ENCODE measurements around the gene ATPAF2.

DNA sequence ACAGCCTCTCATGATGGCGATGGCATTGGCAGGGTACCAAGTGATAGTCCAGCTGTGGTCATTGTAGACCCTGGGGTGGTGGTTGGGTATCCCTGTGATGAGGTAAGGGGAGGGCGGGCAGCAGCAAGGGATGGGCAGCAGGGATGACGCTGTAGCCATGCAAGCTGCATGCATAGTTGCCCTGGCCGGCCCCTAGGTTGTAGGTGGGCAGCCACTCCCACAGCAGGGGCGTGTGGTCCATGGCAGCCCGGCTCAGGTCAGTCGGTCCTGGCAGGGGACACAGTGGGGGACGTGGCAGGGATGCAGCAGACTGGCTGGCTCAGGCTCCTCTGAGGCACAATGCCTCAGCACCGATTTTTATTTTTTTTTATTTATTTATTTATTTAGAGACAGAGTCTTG is 57.6 kb downstream of the ATPAF2 start:
- TF ChIP-seq, protein P1, sequence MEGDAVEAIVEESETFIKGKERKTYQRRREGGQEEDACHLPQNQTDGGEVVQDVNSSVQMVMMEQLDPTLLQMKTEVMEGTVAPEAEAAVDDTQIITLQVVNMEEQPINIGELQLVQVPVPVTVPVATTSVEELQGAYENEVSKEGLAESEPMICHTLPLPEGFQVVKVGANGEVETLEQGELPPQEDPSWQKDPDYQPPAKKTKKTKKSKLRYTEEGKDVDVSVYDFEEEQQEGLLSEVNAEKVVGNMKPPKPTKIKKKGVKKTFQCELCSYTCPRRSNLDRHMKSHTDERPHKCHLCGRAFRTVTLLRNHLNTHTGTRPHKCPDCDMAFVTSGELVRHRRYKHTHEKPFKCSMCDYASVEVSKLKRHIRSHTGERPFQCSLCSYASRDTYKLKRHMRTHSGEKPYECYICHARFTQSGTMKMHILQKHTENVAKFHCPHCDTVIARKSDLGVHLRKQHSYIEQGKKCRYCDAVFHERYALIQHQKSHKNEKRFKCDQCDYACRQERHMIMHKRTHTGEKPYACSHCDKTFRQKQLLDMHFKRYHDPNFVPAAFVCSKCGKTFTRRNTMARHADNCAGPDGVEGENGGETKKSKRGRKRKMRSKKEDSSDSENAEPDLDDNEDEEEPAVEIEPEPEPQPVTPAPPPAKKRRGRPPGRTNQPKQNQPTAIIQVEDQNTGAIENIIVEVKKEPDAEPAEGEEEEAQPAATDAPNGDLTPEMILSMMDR (conservative IDR thresholded peaks at IDR 0.05), result no peak
- TF ChIP-seq EZH2 (IDR thresholded peaks at IDR 0.05; ENCODE audit: low read depth), result no peak

Data from PC-9 (cell line).